GM12892 (cell line): ENCODE data around the gene STARD10.
A peak's percentile ranks its signal among the peaks of the same experiment; 100 is the strongest.

Experiments used
- DNase-seq: peaks from one replicate; pipeline ENCODE4 v3.0.0; 2011; ENCODE audit not compliant: insufficient read length
- FAIRE-seq: peaks from 2 replicates; lab custom pipeline; 2011; peaks lifted over from hg19 to GRCh38; lab: Jason Lieb, UNC
- POLR2A ChIP-seq: IDR thresholded peaks from 2 replicates; pipeline ENCODE4 v1.6.1; 2011; ENCODE audit warnings: low read depth, low read length, control low read depth
- POLR2AphosphoS5 ChIP-seq: IDR thresholded peaks from 2 replicates; pipeline ENCODE4 v1.6.1; 2011; ENCODE audit warnings: low read depth, low read length, control low read depth
- TAF1 ChIP-seq: IDR thresholded peaks from 2 replicates; pipeline ENCODE4 v1.6.1; 2011; ENCODE audit warnings: low read depth, mild to moderate bottlenecking, control low read depth, low read length, borderline replicate concordance

STARD10 gene

DNA sequence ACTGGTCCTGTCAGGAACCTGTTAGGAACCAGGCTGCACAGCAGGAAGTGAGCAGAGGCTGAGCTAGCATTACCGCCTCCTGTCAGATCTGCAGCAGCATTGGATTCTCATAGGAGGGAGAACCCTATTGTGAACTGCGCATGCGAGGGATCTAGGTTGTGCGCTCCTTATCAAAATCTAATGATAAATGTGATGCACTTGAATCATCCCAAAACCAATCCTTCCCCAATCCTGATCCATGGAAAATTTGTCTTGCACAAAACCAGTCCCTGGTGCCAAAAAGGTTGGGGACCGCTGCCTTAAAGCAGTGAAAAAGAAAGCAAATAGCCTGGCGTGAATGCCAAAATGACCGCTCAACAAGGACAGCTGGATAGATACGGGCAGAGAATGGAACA is 39.7 kb downstream of the STARD10 start:
- FAIRE-seq (no peak), DNase-seq (no peak)
- no peak for TF ChIP-seq POLR2AphosphoS5
- no peak for TF ChIP-seq POLR2A
- TF ChIP-seq TAF1: no peak

DNA sequence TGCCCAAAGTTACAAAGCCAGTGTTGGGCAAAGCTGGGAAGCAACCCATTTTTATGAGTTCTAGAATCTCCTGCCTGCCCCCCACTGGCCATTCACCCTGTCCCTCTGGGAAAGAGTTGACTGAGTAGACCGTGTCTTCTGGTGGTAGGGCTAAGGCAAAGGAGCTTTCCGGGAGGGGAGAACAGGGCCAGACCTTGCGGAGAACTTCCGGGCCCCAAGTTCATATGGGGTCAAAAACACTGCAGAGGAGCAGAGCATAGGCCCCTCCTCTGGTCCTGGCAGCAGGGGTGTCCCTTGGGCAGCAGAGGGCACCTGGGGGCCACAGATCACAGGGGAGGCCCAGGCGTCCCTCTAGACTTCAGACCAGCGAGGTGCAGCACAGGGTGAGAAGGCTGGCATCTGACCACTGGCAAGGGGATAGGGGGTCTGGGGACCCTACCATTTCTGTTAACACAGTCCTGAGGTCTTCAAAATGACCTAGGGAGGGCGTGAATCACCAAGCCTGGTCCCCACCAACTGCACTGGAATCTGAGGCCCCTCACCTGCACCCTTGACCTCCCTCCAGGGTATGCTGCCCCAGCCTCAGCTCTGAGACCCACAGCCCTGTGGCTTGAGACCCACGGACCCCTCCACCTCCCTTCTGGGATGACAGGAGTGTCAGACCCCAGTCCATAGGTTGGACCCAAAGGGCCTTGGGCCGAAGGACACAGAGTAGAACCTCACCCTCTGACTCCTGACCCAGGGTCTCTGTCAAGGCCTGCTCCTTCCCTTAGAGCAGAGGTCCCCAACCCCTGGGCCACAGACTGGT is 40.3 kb downstream of the STARD10 start:
- no peak for DNase-seq
- no peak for FAIRE-seq
- TF ChIP-seq POLR2AphosphoS5 (no peak), POLR2A (no peak), TAF1 (no peak)

DNA sequence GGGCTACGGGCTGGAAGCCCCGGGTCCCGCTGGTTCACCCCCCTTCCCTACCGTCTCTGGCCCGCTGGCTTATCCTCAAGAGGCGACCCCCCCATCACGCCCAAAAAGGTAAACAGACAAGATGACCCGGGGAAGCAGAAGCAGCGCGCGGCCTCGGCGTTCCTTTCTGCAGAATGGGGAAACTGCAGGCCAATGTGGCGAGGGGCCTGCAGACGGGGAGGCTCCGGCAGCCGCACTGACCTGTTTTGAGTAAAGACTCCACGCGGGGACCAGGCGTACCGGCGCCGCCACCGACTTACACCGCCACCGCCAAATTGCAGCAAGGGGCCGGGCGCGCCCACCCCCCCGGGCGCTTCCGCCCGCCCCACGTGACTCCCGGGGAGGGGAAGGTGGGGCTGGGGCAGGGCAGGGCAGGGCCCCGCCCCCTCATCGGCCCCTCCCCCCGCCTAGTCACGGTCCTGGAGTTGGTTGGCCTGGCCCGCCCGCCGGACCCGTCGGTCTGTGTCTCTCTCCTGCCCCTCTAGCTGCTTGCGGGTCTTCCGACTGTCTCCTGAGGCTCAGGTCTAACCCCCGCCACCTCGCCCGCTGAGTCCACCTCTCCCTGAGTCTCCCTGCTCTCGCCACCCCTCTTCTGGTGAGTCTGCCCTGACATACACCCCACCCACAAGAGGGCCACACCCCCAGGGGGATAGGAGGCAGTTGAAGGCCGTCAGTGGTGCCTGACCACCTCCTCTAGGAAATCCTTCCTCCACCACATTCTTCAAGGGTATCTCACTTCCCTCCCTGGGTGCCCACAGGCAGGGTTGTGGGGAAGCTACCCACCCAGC is 41.5 kb downstream of the STARD10 start, which contains the start of gene ARAP1:
TSS of gene ARAP1 (minus strand) at position 321 of the 827 bp plus-strand sequence. CDS start 25,280 bp downstream, outside the sequence.
- DNase-seq (peak; percentile 96), FAIRE-seq (peak; percentile 99)

DNA sequence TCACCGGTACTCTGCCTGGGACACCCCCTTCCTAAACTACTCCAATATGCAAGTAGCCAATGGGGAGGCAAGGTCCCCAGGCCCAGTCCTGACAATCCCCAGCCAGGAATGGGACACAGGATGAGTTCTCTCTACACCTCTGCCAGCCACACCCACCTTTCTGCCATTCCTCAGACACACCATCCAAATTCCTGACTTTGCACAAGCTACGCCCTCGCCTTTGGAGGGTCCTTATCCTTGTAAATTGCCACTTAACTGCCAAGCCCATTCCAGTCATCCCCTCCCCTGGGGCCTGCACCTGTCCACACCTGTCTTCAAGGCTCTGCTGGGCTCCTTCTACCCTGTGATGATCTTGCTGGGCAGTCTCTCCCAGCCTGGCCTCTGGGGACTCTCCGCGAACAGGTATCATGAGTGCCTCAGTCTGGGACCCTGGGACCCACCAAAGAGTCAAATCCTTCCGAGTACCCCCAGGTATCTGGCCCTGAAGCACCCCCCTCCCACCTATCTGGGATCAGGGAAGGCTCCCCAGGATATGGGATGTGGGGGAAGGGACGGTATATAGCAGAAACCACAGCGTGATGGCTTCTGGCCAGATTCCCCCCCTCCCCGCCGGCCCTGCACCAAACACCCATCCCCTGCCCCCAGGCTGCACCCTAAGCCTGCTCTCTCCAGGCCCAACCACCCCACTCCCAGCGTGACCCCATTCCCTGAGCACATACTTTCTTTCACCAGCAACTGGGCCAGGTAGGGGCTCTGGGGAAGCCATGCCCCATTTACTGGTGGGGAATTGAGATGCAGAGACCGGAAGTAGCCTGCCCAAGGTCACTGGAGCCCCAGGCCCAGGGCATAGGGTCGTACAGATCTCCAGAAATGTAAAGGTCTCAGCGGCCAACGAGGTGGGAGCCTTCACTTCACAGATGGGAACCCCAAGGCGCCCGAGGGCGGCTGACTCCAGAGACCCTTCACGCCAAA is 42.4 kb downstream of the STARD10 start:
- FAIRE-seq (peak; percentile 40), DNase-seq (no peak)
- TF ChIP-seq POLR2A (no peak), TAF1 (no peak), POLR2AphosphoS5 (no peak)

More for the DNA sequence above, 41.5 kb downstream of the STARD10 start, which contains the start of gene ARAP1:
- TF ChIP-seq TAF1 (peak; percentile 47; the same call in 1 of the 2 replicates), POLR2AphosphoS5 (peak; percentile 23; the same call in 1 of the 2 replicates), POLR2A (peak; percentile 62; the same call in 1 of the 2 replicates)

DNA sequence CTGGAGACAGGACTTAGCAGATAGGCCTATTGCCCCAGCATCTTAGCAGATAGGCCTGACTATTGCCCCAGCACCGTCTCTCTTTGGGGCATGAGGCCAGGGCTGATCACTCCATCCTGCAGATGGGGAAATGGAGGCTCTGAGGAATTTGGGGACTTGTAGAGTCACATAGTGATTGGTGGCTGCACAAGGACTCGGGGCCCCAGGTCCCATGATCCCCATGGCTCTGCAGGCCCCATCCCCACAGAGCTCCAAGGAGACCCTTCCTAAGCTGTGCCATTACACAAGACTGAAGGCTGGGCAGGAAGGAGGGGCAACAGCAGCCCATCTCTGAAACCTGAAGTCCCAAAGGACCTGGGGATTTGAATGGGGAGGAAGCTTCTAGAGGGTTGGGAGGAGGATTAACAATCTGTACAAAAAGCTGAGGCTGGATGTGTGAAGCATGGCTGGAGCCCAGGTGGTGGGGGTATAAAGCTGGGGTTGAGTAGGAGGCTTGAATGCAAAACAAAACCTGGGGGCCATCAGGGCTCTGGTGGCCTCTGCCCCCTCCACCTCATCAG is 43.2 kb downstream of the STARD10 start:
- DNase-seq (no peak), FAIRE-seq (no peak)
- TF ChIP-seq TAF1: no peak
- TF ChIP-seq POLR2A: no peak
- no peak for TF ChIP-seq POLR2AphosphoS5

DNA sequence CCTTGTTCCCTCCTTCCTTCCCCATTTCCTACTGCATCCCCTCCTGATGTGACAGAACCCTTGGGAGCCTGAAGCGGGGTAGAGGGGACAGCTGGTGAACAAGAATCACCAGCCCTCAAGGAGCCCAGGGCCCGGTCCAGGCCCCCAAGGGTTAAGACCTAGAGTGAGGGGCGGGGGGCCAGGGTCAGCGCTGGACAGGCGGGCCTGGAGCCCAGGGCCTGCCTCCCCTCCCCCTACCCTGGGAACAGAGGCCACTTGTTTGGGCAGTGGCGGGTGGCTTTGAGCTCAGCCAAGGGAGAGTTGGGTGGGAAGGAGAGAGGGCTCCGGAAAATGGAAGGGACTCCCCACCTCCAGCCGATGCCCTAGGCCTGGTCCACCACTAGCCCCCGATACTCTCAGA is 43.8 kb downstream of the STARD10 start:
- no peak for TF ChIP-seq TAF1
- FAIRE-seq (no peak), DNase-seq (no peak)

DNA sequence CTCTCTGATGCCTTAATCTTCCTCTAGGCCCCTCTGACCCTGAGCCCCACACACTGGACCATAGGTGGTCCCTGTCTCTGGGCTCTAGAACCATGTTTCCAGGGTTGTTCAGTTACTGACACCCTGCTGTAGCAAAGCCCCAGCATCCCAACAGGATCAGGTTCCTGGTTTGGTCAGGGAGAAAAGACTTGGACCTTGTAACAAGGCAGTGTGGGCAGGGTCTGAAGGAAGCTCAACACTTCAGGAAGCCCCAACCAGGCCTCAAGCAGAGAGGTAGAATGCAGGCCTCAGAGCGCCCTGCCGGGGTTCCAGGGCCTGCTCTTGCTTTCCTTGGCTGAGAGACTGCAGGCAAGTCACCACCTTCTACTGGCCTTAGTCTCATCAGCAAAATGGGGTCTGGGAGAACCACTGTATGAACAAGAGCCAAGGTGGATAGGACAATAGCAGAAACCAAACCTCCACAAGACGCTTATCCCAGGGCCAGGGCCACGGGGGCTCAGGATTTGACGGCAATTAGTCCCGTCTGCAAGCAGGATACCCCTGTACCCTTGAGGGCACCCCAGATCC is 46.5 kb downstream of the STARD10 start:
- TF ChIP-seq POLR2A (no peak), POLR2AphosphoS5 (no peak), TAF1 (no peak)
- no peak for FAIRE-seq
- no peak for DNase-seq

DNA sequence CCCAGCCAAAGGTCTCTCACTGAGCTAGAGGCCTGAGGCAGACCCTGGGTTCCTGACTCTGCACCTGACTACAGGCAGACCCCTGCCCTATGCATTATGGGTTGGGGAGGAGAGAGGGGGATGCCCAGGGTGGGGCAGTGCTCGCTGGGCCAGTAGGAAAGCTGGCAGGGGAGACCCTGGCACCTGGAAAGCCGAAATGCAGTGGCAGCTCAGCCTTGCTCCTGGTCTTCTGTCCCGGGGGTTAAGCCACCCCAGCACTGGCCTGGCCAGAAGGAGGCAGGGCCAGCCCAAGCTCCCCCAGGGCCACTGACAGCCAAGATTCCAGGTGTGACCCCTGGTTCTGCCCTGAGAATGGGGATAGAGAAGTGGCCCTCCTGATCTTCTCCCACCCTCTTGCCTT is 47.0 kb downstream of the STARD10 start:
- FAIRE-seq: no peak
- TF ChIP-seq POLR2AphosphoS5 (no peak), POLR2A (no peak), TAF1 (no peak)

DNA sequence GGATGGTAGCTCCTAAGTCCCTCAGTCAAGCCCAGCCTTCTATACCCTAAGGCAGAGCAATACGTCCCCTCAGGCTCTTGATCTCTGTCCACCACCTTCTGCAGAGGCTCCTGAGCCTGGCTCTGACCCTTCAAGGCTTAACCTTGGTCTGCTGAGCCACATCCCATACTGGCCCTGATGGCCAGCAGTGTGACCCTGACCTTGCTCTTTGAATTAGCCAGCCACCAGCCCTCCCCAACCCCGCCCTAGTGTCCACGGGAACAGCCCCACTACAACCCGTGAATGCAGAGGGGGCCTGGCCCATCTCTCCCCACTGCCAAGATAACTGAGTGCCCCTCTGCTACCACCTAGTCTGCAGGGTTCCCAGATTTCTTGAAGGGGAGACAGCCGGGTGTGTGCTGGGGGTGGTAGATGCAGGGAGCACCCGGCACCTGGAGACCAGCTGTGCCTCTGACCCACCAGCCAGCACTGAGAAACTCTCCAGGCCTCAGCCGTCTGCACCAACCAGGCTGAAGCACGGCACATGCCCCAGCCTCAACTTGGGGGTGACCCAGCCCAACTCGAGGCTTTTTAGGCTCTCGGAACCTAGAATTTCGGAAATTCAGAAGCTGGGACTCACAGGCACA is 47.8 kb downstream of the STARD10 start:
- FAIRE-seq (no peak), DNase-seq (no peak)
- TF ChIP-seq TAF1: no peak
- no peak for TF ChIP-seq POLR2A
- no peak for TF ChIP-seq POLR2AphosphoS5

More for the DNA sequence above, 47.0 kb downstream of the STARD10 start:
- no peak for DNase-seq
